HepG2 (cell line): ENCODE measurements around the gene DIO1. TPM values are rescaled to one million over a fixed set of nuclear protein-coding genes. Genes with fewer than 3 reads are reported as not detected.

Source experiments
- KIAA2018 ChIP-seq: sonication (generic); formaldehyde crosslinking; IDR thresholded peaks from 2 replicates; pipeline ENCODE4 v1.5.0; 2020; ENCODE audit warnings: mild to moderate bottlenecking, missing genetic modification reagents, borderline replicate concordance
- KLF12 ChIP-seq: sonication (generic); formaldehyde crosslinking; IDR thresholded peaks from 2 replicates; pipeline ENCODE4 v1.4.0; 2020; ENCODE audit warnings: missing genetic modification reagents, borderline replicate concordance
- MAZ ChIP-seq, 2 experiments: sonication (generic) in 1 of 2; formaldehyde crosslinking in 1 of 2; IDR thresholded peaks; 2 replicates each; pipeline versions ENCODE4 v1.5.0 to v1.6.1; 2012 to 2020; ENCODE audit warnings: low read depth in 2 of 2, mild to moderate bottlenecking in 2 of 2, borderline replicate concordance in 1 of 2, improper control_type of control experiment in 1 of 2, low read length in 1 of 2, missing genetic modification reagents in 1 of 2, moderate library complexity in 1 of 2
- PAWR ChIP-seq: sonication (generic); formaldehyde crosslinking; IDR thresholded peaks from 2 replicates; pipeline ENCODE4 v1.4.0; 2020; ENCODE audit warnings: missing genetic modification reagents, mild to moderate bottlenecking, borderline replicate concordance
- PBX3 ChIP-seq: sonication (generic); formaldehyde crosslinking; IDR thresholded peaks from 2 replicates; pipeline ENCODE4 v1.8.1; 2023; ENCODE audit warnings: missing genetic modification reagents, inconsistent platforms, borderline replicate concordance
- PPARG ChIP-seq: conservative IDR thresholded peaks from 2 replicates; pipeline ENCODE4 v1.6.1; 2016; ENCODE audit warnings: missing biosample characterization, missing genetic modification reagents
- TAF1 ChIP-seq: sonication (generic); formaldehyde crosslinking; IDR thresholded peaks from 2 replicates; pipeline ENCODE4 v1.4.0; 2020; ENCODE audit warnings: missing genetic modification reagents
- TEAD3 ChIP-seq: optimal IDR thresholded peaks from 2 replicates; pipeline ENCODE3; 2016; ENCODE audit warnings: borderline replicate concordance
- ZEB1 ChIP-seq: IDR thresholded peaks from 2 replicates; pipeline ENCODE4 v1.6.1; 2012; ENCODE audit warnings: mild to moderate bottlenecking, low read depth, inconsistent platforms; ENCODE audit not compliant: insufficient replicate concordance
- ZNF282 ChIP-seq: fragments of 450-650 bp; IDR thresholded peaks from 2 replicates; pipeline ENCODE4 v1.6.1; 2018; ENCODE audit not compliant: partially characterized antibody
- ZNF484 ChIP-seq: sonication (generic); formaldehyde crosslinking; IDR thresholded peaks from 2 replicates; pipeline ENCODE4 v1.5.1; 2020; ENCODE audit warnings: mild to moderate bottlenecking, low read depth, missing genetic modification reagents, borderline replicate concordance
- ZNF496 ChIP-seq: sonication (generic); formaldehyde crosslinking; IDR thresholded peaks from 2 replicates; pipeline ENCODE4 v1.8.1; 2023; ENCODE audit warnings: mild to moderate bottlenecking, moderate library complexity, missing genetic modification reagents; ENCODE audit not compliant: insufficient replicate concordance
- ZNF788 ChIP-seq: sonication (generic); formaldehyde crosslinking; IDR thresholded peaks from 2 replicates; pipeline ENCODE4 v1.5.0; 2020; ENCODE audit warnings: mild to moderate bottlenecking, missing genetic modification reagents, borderline replicate concordance
- polyA plus RNA-seq, 8 experiments: library from polyadenylated mRNA; depleted of rRNA in 3 of 8; stranded (reverse) in 7 of 8; unstranded in 1 of 8; fragments of >200 nt; fragmentation: Illumina TruSeq in 4 of 8; extraction: Trizol in 4 of 8; gene quantifications; 2 replicates each; pipeline versions ENCODE4 v1.2.1 to v1.2.3, GENCODE V29; 2011 to 2016; ENCODE audit warnings: low read depth in 4 of 8, missing spikeins in 1 of 8, mixed read lengths in 1 of 8; ENCODE audit not compliant: insufficient read depth in 1 of 8
- total RNA-seq, 5 experiments: library from RNA; depleted of rRNA; stranded (reverse); fragments of >200 nt; fragmentation: Illumina TruSeq; extraction: Trizol; gene quantifications; 2 replicates each; pipeline ENCODE4 v1.2.3, GENCODE V29; 2016; ENCODE audit warnings: low read depth in 1 of 5
- TF ChIP-seq, protein P1 (sequence below): sonication (generic); formaldehyde crosslinking; IDR thresholded peaks from 2 replicates; pipeline ENCODE4 v1.9.0; 2022; ENCODE audit warnings: missing genetic modification reagents, mild to moderate bottlenecking, borderline replicate concordance
- TF ChIP-seq, protein P2 (sequence below): sonication (generic); formaldehyde crosslinking; IDR thresholded peaks from 2 replicates; pipeline ENCODE4 v1.9.0; 2021; ENCODE audit warnings: missing genetic modification reagents, mild to moderate bottlenecking, borderline replicate concordance

Gene DIO1
- total and polyA plus RNA-seq, 2 of the 13 experiments (the other 11 are each of a cell fraction or from before 2014, with no cell fraction given) = 13.5 to 45.6 TPM

- no peak for TF ChIP-seq KIAA2018 (CRISPR knock-in tag)
- no peak for TF ChIP-seq ZNF282
- 0 out of 2 replicates have a peak, but pooled peaks have one; percentile 52 for TF ChIP-seq KLF12 (CRISPR knock-in tag)
- TF ChIP-seq ZNF496 = no peak
- TF ChIP-seq PPARG (CRISPR knock-in tag) = 0 out of 2 replicates have a peak, but pooled peaks have one; percentile 6
- TF ChIP-seq, protein P1, sequence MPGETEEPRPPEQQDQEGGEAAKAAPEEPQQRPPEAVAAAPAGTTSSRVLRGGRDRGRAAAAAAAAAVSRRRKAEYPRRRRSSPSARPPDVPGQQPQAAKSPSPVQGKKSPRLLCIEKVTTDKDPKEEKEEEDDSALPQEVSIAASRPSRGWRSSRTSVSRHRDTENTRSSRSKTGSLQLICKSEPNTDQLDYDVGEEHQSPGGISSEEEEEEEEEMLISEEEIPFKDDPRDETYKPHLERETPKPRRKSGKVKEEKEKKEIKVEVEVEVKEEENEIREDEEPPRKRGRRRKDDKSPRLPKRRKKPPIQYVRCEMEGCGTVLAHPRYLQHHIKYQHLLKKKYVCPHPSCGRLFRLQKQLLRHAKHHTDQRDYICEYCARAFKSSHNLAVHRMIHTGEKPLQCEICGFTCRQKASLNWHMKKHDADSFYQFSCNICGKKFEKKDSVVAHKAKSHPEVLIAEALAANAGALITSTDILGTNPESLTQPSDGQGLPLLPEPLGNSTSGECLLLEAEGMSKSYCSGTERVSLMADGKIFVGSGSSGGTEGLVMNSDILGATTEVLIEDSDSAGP = peak; percentile 78
- TF ChIP-seq, protein P2, sequence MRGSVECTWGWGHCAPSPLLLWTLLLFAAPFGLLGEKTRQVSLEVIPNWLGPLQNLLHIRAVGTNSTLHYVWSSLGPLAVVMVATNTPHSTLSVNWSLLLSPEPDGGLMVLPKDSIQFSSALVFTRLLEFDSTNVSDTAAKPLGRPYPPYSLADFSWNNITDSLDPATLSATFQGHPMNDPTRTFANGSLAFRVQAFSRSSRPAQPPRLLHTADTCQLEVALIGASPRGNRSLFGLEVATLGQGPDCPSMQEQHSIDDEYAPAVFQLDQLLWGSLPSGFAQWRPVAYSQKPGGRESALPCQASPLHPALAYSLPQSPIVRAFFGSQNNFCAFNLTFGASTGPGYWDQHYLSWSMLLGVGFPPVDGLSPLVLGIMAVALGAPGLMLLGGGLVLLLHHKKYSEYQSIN (CRISPR knock-in tag) = no peak
- no peak for TF ChIP-seq ZNF484 (CRISPR knock-in tag)
- peak; percentile 37; the same call in 1 of the 2 replicates for TF ChIP-seq ZNF788 (CRISPR knock-in tag)
- peak; percentile 29 for TF ChIP-seq TEAD3
- TF ChIP-seq ZEB1 = no peak
- TF ChIP-seq PBX3 = no peak
- TF ChIP-seq PAWR = no peak
- peak; percentile 62 for TF ChIP-seq TAF1
- TF ChIP-seq MAZ (IDR thresholded peaks at IDR 0.05; ENCODE audit: borderline replicate concordance, low read depth, low read length) = peak; percentile 57; the same call in 1 of the 2 replicates
- TF ChIP-seq MAZ (CRISPR knock-in tag; IDR thresholded peaks at IDR 0.05; ENCODE audit: low read depth) = no peak
These were observed 51.7 kb downstream of the DIO1 start, which contains the start of gene IFT25 (continued) for GRCh38 chr1:53945433-53946251.
